Tibial artery (tissue), 4 donors: ENCODE measurements around the gene GAL.

ENCODE experiments used
- DNase-seq, 2 donors: peaks; one replicate each; pipeline ENCODE4 v3.0.0-alpha.2; 2019
- H3K27ac ChIP-seq, 2 donors: fragments of 200-600 bp; sonication (generic) in 1 of 2; 1 replicate in 1 of 2; 2 replicates in 1 of 2; pipeline ENCODE4 v1.5.1; 2018 to 2019; ENCODE audit warnings: mild to moderate bottlenecking in 1 of 2
- H3K27me3 ChIP-seq, 2 donors: fragments of 200-600 bp; sonication (generic) in 1 of 2; one replicate each; pipeline versions ENCODE4 v1.5.1 to v1.6.0; 2016 to 2019
- H3K36me3 ChIP-seq, 3 donors: fragments of 200-600 bp; sonication (generic) in 2 of 3; one replicate each; pipeline ENCODE4 v1.5.1; 2016 to 2019; ENCODE audit warnings: mild to moderate bottlenecking in 2 of 3
- H3K4me1 ChIP-seq, 4 donors: fragments of 200-600 bp; sonication (generic) in 2 of 4; 1 replicate in 3 of 4; 2 replicates in 1 of 4; pipeline ENCODE4 v1.5.1; 2016 to 2019
- H3K4me3 ChIP-seq, 2 donors: fragments of 200-600 bp; sonication (generic) in 1 of 2; 1 replicate in 1 of 2; 2 replicates in 1 of 2; pipeline ENCODE4 v1.5.1; 2018 to 2019; ENCODE audit warnings: mild to moderate bottlenecking in 2 of 2
- H3K9me3 ChIP-seq, 3 donors: fragments of 200-600 bp; sonication (generic) in 1 of 3; one replicate each; pipeline ENCODE4 v1.5.1; 2016 to 2019
- intact Hi-C: fragments of 100-400 bp; cut with DNase I; formaldehyde crosslinking; loops from one replicate; pipeline ENCODE4 v1.15.0; 2023; ENCODE audit warnings: low total_unique reads
- TF ChIP-seq, protein P1 (sequence below), 2 experiments: fragments of 200-600 bp in 1 of 2; fragments of 450-650 bp in 1 of 2; IDR thresholded peaks; one replicate each; pipeline ENCODE4 v1.5.1; 2017 to 2019; ENCODE audit warnings: antibody characterized with exemption in 2 of 2, mild to moderate bottlenecking in 1 of 2, moderate library complexity in 1 of 2

GAL gene

DNA sequence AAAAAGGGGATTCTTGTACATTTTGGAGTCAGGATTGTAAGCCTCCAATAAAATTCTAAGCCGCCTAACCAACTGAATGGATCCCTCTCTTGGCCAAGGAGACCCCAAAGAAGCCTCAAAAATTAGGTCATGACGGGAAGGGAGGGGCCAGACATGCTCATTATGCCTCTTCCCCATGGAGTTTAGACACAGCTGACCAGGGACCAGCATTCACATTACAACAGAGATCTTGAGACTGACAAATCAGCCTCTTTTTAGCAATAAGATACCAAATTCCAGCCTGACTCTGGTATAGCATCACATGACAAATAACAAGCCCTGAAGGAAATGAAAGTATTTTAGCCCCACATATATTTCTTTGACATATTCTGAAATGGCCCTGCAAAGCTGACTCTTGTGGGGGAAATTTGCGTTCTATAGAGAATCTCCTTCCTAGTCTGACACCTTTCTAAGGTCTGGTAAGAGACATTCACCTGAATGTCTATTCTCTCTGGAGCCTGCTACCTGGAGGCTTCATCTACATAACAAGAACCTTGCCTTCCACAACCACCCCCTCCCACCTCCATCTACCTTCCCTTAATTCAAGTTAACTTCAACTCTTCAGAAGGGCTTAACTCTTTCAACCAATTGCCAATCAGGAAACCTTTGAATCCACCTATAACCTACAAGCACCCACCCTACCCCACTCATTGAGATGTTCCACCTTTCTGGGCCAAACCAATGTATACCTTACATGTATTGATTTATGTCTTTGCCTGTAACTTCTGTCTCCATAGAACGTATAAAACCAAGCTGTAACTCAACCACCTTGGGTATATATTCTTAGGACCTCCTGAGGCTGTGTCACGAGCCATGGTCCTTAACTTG, 10.3 kb downstream of the GAL start:
- no peaks in the 10 kb centered on the region for H3K4me1 ChIP-seq
- H3K27me3 ChIP-seq, result peaks cover 0 to 29% of the 10 kb centered on the region in 2 donors
- DNase-seq, result no peak
- H3K36me3 ChIP-seq, result no peaks in the 10 kb centered on the region
- H3K4me3 ChIP-seq, result no peak overlapping the region
- no peak overlapping the region for H3K27ac ChIP-seq
- intact Hi-C loops, result loop anchor here (2.0 kb wide), 1 partner anchor 72 kb away; no protein-coding TSS in a partner anchor
- TF ChIP-seq, protein P1, sequence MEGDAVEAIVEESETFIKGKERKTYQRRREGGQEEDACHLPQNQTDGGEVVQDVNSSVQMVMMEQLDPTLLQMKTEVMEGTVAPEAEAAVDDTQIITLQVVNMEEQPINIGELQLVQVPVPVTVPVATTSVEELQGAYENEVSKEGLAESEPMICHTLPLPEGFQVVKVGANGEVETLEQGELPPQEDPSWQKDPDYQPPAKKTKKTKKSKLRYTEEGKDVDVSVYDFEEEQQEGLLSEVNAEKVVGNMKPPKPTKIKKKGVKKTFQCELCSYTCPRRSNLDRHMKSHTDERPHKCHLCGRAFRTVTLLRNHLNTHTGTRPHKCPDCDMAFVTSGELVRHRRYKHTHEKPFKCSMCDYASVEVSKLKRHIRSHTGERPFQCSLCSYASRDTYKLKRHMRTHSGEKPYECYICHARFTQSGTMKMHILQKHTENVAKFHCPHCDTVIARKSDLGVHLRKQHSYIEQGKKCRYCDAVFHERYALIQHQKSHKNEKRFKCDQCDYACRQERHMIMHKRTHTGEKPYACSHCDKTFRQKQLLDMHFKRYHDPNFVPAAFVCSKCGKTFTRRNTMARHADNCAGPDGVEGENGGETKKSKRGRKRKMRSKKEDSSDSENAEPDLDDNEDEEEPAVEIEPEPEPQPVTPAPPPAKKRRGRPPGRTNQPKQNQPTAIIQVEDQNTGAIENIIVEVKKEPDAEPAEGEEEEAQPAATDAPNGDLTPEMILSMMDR (IDR thresholded peaks at IDR 0.05), result no peak
- H3K9me3 ChIP-seq, result peaks cover 0 to 10% (median 4%) of the 10 kb centered on the region in 3 donors

DNA sequence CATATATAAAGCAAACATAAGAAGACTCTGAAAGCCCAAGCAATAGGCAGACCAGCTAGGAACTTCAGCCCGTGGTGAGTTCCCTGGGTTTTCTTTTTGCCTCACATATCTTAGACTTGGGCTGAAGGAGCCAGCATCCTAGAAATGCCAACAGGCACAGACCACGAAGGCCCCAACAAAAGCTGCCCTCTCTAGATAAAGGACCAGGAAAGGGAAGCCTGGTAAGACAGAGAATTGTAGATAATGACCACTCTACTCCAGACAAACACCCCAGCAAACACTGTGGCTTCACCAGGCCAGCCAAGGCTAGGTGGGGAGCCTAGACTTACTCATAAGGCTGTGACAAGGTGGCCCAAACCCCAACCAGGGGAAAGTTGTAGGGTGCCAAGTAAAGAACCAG, 11.2 kb downstream of the GAL start:
- TF ChIP-seq, protein P1 (IDR thresholded peaks at IDR 0.05), result no peak
- intact Hi-C loops, result loop anchor here (2.0 kb wide), 1 partner anchor 71 kb away; no protein-coding TSS in a partner anchor
- H3K27me3 ChIP-seq, result peaks cover 0 to 25% of the 10 kb centered on the region in 2 donors
- no peaks in the 10 kb centered on the region for H3K4me1 ChIP-seq
- no peaks in the 10 kb centered on the region for H3K36me3 ChIP-seq
- H3K9me3 ChIP-seq, result peaks cover 0 to 10% (median 4%) of the 10 kb centered on the region in 3 donors
- no peak overlapping the region for H3K4me3 ChIP-seq
- H3K27ac ChIP-seq, result no peak overlapping the region
- no peak for DNase-seq

DNA sequence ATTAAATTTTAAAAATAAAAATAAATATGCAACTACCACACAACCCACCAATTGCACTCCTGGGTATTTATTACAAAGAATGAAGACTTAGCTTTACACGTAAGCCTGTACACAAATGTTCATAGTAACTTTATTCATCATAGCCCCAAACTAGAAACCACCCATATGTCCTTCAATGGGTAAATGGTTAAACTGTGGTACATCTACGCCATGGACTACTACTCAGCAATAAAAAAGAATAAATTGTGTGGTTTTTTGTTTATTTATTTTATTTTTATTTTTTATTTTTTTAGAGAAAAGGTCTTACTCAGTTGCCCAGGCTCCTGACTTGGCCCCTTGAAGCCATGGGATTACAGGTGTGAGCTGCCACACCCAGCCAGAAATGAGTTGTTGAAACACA, 14.6 kb downstream of the GAL start:
- peaks cover 0 to 17% of the 10 kb centered on the region in 2 donors for H3K27me3 ChIP-seq
- intact Hi-C loops, result no loop called here
- TF ChIP-seq, protein P1 (IDR thresholded peaks at IDR 0.05), result no peak
- no peak overlapping the region for H3K4me3 ChIP-seq
- H3K9me3 ChIP-seq, result peaks cover 0 to 10% (median 4%) of the 10 kb centered on the region in 3 donors
- H3K4me1 ChIP-seq, result no peaks in the 10 kb centered on the region
- H3K27ac ChIP-seq, result no peak overlapping the region
- DNase-seq, result no peak
- H3K36me3 ChIP-seq, result no peaks in the 10 kb centered on the region

DNA sequence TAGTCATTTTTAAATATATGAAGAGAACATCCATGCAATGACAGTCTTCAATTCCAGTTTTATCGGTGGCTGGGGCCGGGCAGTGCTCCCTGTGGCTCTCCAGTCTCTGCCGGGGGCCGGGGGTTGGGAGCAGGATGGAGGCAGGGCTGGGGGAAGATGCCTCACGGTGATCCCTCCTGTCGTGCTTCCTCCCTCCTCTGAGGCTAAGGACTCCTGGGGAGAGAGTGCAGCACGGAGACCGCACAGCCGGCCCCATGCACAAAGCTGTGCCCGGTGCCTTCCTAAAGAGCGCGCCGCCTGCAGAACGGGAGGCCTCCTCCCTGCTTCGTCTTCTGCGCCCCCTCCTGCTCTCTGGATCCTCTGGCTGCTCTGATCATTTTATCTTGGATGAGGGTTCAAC, 20.5 kb downstream of the GAL start:
- TF ChIP-seq, protein P1 (IDR thresholded peaks at IDR 0.05), result no peak
- no peak for DNase-seq
- peaks cover 0 to 17% of the 10 kb centered on the region in 2 donors for H3K27me3 ChIP-seq
- H3K36me3 ChIP-seq, result no peaks in the 10 kb centered on the region
- intact Hi-C loops, result no loop called here
- H3K27ac ChIP-seq, result no peak overlapping the region
- no peaks in the 10 kb centered on the region for H3K4me1 ChIP-seq
- H3K9me3 ChIP-seq, result no peaks in the 10 kb centered on the region
- H3K4me3 ChIP-seq, result no peak overlapping the region

DNA sequence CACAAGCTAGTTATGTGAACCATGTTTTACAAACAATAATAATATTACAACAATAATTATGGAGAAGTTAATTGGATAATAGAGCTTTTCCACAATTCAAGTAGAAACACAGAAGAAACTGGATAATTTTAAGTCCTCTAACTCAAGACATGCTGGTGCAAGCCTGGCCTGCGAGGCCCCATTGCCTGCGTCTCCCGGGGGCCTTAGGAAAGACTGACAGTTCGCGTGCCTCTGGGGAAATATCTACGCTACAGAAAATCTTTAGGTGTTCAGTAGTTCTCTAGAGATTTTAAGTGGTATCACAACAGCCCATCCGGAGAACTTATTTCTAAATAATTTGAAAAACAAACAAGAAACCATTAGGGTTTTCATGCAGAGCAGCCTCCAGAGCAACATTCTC, 23.2 kb downstream of the GAL start:
- no peak for DNase-seq
- intact Hi-C loops, result no loop called here
- H3K27ac ChIP-seq, result no peak overlapping the region

More for the DNA sequence above, 23.2 kb downstream of the GAL start:
- Histone ChIP-seq H3K4me1 (no peaks in the 10 kb centered on the region), H3K27me3 (peaks cover 0 to 7% of the 10 kb centered on the region in 2 donors), H3K36me3 (no peaks in the 10 kb centered on the region), H3K9me3 (no peaks in the 10 kb centered on the region), H3K4me3 (no peak overlapping the region)
- TF ChIP-seq, protein P1 (IDR thresholded peaks at IDR 0.05), result no peak
